ENCODE measurements around the gene LSR. TPM values are rescaled to one million over a fixed set of nuclear protein-coding genes. Genes with fewer than 3 reads are reported as not detected.

The LSR gene
- polyA plus RNA-seq, 1 donor (not counting 4 experiments of a cell fraction or from before 2014, with no cell fraction given): 51.3 TPM

GRCh38 chr19:35309481-35310279 lies 60.9 kb downstream of the LSR start:
- TF ChIP-seq, protein P1, sequence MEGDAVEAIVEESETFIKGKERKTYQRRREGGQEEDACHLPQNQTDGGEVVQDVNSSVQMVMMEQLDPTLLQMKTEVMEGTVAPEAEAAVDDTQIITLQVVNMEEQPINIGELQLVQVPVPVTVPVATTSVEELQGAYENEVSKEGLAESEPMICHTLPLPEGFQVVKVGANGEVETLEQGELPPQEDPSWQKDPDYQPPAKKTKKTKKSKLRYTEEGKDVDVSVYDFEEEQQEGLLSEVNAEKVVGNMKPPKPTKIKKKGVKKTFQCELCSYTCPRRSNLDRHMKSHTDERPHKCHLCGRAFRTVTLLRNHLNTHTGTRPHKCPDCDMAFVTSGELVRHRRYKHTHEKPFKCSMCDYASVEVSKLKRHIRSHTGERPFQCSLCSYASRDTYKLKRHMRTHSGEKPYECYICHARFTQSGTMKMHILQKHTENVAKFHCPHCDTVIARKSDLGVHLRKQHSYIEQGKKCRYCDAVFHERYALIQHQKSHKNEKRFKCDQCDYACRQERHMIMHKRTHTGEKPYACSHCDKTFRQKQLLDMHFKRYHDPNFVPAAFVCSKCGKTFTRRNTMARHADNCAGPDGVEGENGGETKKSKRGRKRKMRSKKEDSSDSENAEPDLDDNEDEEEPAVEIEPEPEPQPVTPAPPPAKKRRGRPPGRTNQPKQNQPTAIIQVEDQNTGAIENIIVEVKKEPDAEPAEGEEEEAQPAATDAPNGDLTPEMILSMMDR (optimal IDR thresholded peaks at IDR 0.05 in 1 of 3, IDR thresholded peaks at IDR 0.05 in 1 of 3, conservative IDR thresholded peaks at IDR 0.05 in 1 of 3; ENCODE audit: extremely low read depth in 1 of 3, insufficient read depth in 2 of 3, low read length in 3 of 3): no peak
- no peak for TF ChIP-seq EZH2 (IDR thresholded peaks at IDR 0.05; ENCODE audit: low read length)
- no peak overlapping the region for H2AFZ ChIP-seq (ENCODE audit: control insufficient read depth, low read length)
- no peaks in the 10 kb centered on the region for H3K36me3 ChIP-seq (ENCODE audit: control insufficient read depth in 2 of 2, extremely low read depth in 1 of 2, insufficient read depth in 2 of 2, low read length in 2 of 2)
- no peak overlapping the region for H3K4me3 ChIP-seq (ENCODE audit: control insufficient read depth in 2 of 3, extremely low read depth in 1 of 3, insufficient read depth in 2 of 3, low read depth in 1 of 3, low read length in 3 of 3)
- no peak overlapping the region for H3K4me2 ChIP-seq (ENCODE audit: control insufficient read depth, extremely low read depth, insufficient read depth, low read depth, low read length)
- no peaks in the 10 kb centered on the region for H3K9me3 ChIP-seq (ENCODE audit: control insufficient read depth, low read depth, low read length)
- no peaks in the 10 kb centered on the region for H3K79me2 ChIP-seq (ENCODE audit: control insufficient read depth, insufficient read depth, low read length)
- H3K27ac ChIP-seq (ENCODE audit: control insufficient read depth, insufficient read depth, low read length): no peak overlapping the region
- no peaks in the 10 kb centered on the region for H3K9me1 ChIP-seq (ENCODE audit: control insufficient read depth, extremely low read depth, insufficient read depth, low read length)
- no peak overlapping the region for H3K9ac ChIP-seq (ENCODE audit: control insufficient read depth, extremely low read depth, insufficient read depth, low read length)
- H3K4me1 ChIP-seq (ENCODE audit: control insufficient read depth, extremely low read depth, insufficient read depth, low read length): peaks cover 5% of the 10 kb centered on the region
- dilution Hi-C loops (cut with MboI; ENCODE audit: extremely low pct_ligation_motif_present, low sequenced_read_pairs): no loop called here
- no peak for FAIRE-seq
- no peak for DNase-seq (ENCODE audit: low read depth, low spot score)
- H4K20me1 ChIP-seq (ENCODE audit: control insufficient read depth, extremely low read depth, insufficient read depth, low read length): no peaks in the 10 kb centered on the region
- peaks cover 3% of the 10 kb centered on the region for H3K27me3 ChIP-seq (ENCODE audit: control insufficient read depth, extremely low read depth, insufficient read depth, low read length)

DNA sequence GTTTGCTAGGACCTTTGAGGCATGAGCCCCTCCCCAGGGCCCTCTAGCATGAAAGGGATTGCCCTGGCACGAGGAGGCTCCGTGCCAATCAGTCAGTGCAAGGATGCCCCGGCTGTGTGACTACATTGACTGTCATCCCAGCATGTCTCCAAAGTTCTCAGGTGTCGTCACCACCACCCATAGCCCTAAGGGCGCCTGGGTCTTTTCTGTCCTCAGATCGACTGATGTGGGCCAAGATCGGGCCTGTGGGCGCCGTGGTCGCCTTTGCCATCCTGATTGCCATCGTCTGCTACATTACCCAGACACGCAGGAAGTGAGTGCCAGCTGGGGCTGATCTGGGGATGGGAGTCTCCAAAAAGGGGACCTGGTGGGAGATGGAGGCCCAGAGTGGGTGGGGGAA lies 61.5 kb downstream of the LSR start:
- FAIRE-seq: no peak
- Histone ChIP-seq H3K79me2 (ENCODE audit: control insufficient read depth, insufficient read depth, low read length) (no peaks in the 10 kb centered on the region), H3K9me3 (ENCODE audit: control insufficient read depth, low read depth, low read length) (no peaks in the 10 kb centered on the region), H3K4me1 (ENCODE audit: control insufficient read depth, extremely low read depth, insufficient read depth, low read length) (peaks cover 5% of the 10 kb centered on the region), H3K36me3 (ENCODE audit: control insufficient read depth in 2 of 2, extremely low read depth in 1 of 2, insufficient read depth in 2 of 2, low read length in 2 of 2) (no peaks in the 10 kb centered on the region), H3K9me1 (ENCODE audit: control insufficient read depth, extremely low read depth, insufficient read depth, low read length) (no peaks in the 10 kb centered on the region), H3K4me2 (ENCODE audit: control insufficient read depth, extremely low read depth, insufficient read depth, low read depth, low read length) (no peak overlapping the region), H3K27me3 (ENCODE audit: control insufficient read depth, extremely low read depth, insufficient read depth, low read length) (peaks cover 3% of the 10 kb centered on the region), H3K9ac (ENCODE audit: control insufficient read depth, extremely low read depth, insufficient read depth, low read length) (no peak overlapping the region), H3K27ac (ENCODE audit: control insufficient read depth, insufficient read depth, low read length) (no peak overlapping the region), H2AFZ (ENCODE audit: control insufficient read depth, low read length) (no peak overlapping the region), H3K4me3 (ENCODE audit: control insufficient read depth in 2 of 3, extremely low read depth in 1 of 3, insufficient read depth in 2 of 3, low read depth in 1 of 3, low read length in 3 of 3) (no peak overlapping the region), H4K20me1 (ENCODE audit: control insufficient read depth, extremely low read depth, insufficient read depth, low read length) (no peaks in the 10 kb centered on the region)
- dilution Hi-C loops (cut with MboI; ENCODE audit: extremely low pct_ligation_motif_present, low sequenced_read_pairs): no loop called here
- TF ChIP-seq EZH2 (IDR thresholded peaks at IDR 0.05; ENCODE audit: low read length): no peak
- TF ChIP-seq, protein P1 (optimal IDR thresholded peaks at IDR 0.05 in 1 of 3, IDR thresholded peaks at IDR 0.05 in 1 of 3, conservative IDR thresholded peaks at IDR 0.05 in 1 of 3; ENCODE audit: extremely low read depth in 1 of 3, insufficient read depth in 2 of 3, low read length in 3 of 3): no peak
- DNase-seq (ENCODE audit: low read depth, low spot score): no peak
